Ascending aorta (tissue), 2 donors: ENCODE measurements around the gene DCC. TPM values are rescaled to one million over a fixed set of nuclear protein-coding genes. Genes with fewer than 3 reads are reported as not detected.

ENCODE experiments used
- DNase-seq, 2 donors: peaks; one replicate each; pipeline ENCODE4 v3.0.0-alpha.2; 2019; ENCODE audit warnings: low spot score in 2 of 2
- H3K27ac ChIP-seq, 2 donors: fragments of 200-600 bp; sonication (generic); one replicate each; pipeline ENCODE4 v1.5.1; 2016 to 2017; ENCODE audit warnings: mild to moderate bottlenecking in 1 of 2
- H3K27me3 ChIP-seq: fragments of 200-600 bp; sonication (generic); one replicate; pipeline ENCODE4 v1.5.1; 2017
- H3K36me3 ChIP-seq, 2 donors: fragments of 200-600 bp; sonication (generic); one replicate each; pipeline ENCODE4 v1.5.1; 2016
- H3K4me1 ChIP-seq, 2 donors: fragments of 200-600 bp; sonication (generic); one replicate each; pipeline ENCODE4 v1.5.1; 2016 to 2017; ENCODE audit warnings: mild to moderate bottlenecking in 1 of 2
- H3K4me3 ChIP-seq, 2 donors: fragments of 200-600 bp; sonication (generic); one replicate each; pipeline ENCODE4 v1.5.1; 2016 to 2017; ENCODE audit warnings: mild to moderate bottlenecking in 1 of 2
- H3K9me3 ChIP-seq, 2 donors: fragments of 200-600 bp; sonication (generic); one replicate each; pipeline ENCODE4 v1.5.1; 2016
- intact Hi-C: fragments of 100-400 bp; cut with DNase I; formaldehyde crosslinking; loops from one replicate; pipeline ENCODE4 v1.15.1; 2023
- total RNA-seq: library from RNA; depleted of rRNA; stranded (reverse); fragments of >200 nt; gene quantifications from one replicate; pipeline ENCODE4 v1.1.0, GENCODE V29; 2016
- TF ChIP-seq, protein P1 (sequence below), 3 experiments: fragments of 200-600 bp in 2 of 3; fragments of 450-650 bp in 1 of 3; sonication (generic) in 2 of 3; IDR thresholded peaks; one replicate each; pipeline ENCODE4 v1.5.1; 2016 to 2019; ENCODE audit warnings: antibody characterized with exemption in 3 of 3, mild to moderate bottlenecking in 1 of 3, moderate library complexity in 1 of 3

DCC gene
- total RNA-seq = not detected

DNA sequence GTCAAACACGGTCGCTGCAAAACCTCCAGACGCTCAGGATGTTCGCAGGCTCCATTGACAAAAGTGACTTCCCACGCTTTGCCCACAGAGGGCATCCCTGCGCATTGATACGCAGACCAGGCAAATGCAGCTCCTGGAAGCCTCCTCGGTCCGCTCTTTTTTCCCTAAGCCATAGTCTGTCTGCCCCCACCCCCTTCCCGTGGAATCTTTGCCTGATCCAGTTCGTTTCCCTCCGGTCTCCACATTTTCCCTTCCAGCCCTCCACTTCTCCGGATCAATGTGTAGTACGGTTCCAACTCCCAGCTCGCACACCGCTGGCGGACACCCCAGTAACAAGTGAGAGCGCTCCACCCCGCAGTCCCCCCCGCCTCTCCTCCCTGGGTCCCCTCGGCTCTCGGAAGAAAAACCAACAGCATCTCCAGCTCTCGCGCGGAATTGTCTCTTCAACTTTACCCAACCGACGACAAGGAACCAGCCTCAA is at the start of gene DCC:
Gene DCC (plus strand): TSS at position 307 of the 481 bp plus-strand sequence. CDS start 591 bp downstream, outside the sequence.
- H3K27ac ChIP-seq = no peak within 1 kb of the TSS
- intact Hi-C loops = no loop called here
- no peaks in the 10 kb centered on the region for H3K9me3 ChIP-seq
- no peaks in the 10 kb centered on the region for H3K27me3 ChIP-seq
- TF ChIP-seq, protein P1, sequence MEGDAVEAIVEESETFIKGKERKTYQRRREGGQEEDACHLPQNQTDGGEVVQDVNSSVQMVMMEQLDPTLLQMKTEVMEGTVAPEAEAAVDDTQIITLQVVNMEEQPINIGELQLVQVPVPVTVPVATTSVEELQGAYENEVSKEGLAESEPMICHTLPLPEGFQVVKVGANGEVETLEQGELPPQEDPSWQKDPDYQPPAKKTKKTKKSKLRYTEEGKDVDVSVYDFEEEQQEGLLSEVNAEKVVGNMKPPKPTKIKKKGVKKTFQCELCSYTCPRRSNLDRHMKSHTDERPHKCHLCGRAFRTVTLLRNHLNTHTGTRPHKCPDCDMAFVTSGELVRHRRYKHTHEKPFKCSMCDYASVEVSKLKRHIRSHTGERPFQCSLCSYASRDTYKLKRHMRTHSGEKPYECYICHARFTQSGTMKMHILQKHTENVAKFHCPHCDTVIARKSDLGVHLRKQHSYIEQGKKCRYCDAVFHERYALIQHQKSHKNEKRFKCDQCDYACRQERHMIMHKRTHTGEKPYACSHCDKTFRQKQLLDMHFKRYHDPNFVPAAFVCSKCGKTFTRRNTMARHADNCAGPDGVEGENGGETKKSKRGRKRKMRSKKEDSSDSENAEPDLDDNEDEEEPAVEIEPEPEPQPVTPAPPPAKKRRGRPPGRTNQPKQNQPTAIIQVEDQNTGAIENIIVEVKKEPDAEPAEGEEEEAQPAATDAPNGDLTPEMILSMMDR (IDR thresholded peaks at IDR 0.05) = peak in 2 of 3 experiments; percentile 19 to 21
- H3K36me3 ChIP-seq = no peaks in the 10 kb centered on the region
- DNase-seq = no peak
- H3K4me1 ChIP-seq = no peaks in the 10 kb centered on the region
- H3K4me3 ChIP-seq = peak within 1 kb of the TSS; percentile 33 to 42

- Histone ChIP-seq H3K4me3 (no peak overlapping the region), H3K27me3 (no peaks in the 10 kb centered on the region), H3K36me3 (no peaks in the 10 kb centered on the region), H3K9me3 (no peaks in the 10 kb centered on the region), H3K27ac (no peak overlapping the region), H3K4me1 (no peaks in the 10 kb centered on the region)
- no peak for DNase-seq
- intact Hi-C loops = no loop called here
- TF ChIP-seq, protein P1 (IDR thresholded peaks at IDR 0.05) = no peak
Measured at GRCh38 chr18:52310651-52311050, 29.3 kb upstream of the DCC start.

DNA sequence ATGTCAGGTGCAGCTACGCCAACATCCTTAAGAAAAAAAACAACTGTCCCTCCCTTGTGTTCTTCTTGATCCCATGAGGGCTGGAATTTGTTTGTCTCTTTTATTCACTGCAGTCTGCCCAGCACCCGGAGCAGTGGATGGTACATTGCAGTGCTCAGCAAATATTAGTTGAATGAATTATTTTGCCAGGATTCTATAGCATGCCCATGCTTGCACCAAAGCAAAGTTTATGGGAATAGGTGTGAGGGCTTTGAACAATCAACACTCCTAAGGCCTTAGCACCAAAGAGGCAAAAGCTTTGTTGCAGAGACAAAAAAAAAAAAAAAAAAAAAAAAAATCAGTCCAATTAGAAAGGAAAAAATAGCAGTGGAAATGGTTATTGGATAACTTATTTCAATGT is 28.7 kb upstream of the DCC start:
- intact Hi-C loops = no loop called here
- TF ChIP-seq, protein P1 (IDR thresholded peaks at IDR 0.05) = no peak

DNA sequence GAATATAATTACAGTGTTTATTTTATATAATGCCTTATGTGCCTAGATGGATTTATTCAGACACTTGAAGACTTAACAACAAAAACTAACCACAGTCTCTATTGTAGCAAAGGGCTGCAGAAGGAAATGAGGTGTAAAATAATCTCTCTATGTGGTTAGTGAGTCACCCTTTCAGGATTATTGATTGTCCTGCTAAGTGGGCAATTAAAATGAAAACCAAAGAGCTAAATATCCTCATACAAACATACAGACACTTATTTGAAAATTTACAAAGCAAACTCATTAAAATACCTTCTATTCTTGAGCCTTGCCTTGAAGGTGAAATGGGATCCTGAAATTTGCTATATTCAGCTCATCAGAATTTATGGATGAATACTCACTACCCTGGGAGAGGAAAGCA is 27.7 kb upstream of the DCC start:
- no peak for DNase-seq
- Histone ChIP-seq H3K9me3 (no peaks in the 10 kb centered on the region), H3K4me3 (no peak overlapping the region), H3K27me3 (no peaks in the 10 kb centered on the region), H3K4me1 (no peaks in the 10 kb centered on the region), H3K27ac (no peak overlapping the region), H3K36me3 (no peaks in the 10 kb centered on the region)
- TF ChIP-seq, protein P1 (IDR thresholded peaks at IDR 0.05) = no peak
- intact Hi-C loops = no loop called here

More for the DNA sequence above, 28.7 kb upstream of the DCC start:
- Histone ChIP-seq H3K9me3 (no peaks in the 10 kb centered on the region), H3K4me1 (no peaks in the 10 kb centered on the region), H3K27me3 (no peaks in the 10 kb centered on the region), H3K27ac (no peak overlapping the region), H3K36me3 (no peaks in the 10 kb centered on the region), H3K4me3 (no peak overlapping the region)
- DNase-seq = no peak

DNA sequence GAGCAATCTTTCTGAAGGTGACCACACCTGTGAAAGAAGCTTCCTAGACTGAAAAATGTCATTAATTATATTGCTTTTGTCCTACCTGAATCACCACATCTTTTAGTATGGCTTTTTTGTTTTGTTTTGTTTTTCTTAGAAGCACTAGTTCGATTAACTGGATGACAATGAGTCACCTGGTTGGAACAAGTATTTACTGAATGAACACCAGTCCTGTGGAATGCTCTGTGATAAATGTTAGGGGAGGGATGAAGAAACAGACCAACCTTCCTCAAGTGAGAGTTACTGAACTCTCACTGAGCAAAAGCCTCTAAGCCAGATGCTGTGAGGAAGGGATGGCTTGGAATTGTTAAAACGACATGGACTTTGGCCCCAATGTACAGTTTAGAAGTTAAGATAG is 26.8 kb upstream of the DCC start:
- Histone ChIP-seq H3K27ac (no peak overlapping the region), H3K9me3 (no peaks in the 10 kb centered on the region), H3K27me3 (no peaks in the 10 kb centered on the region), H3K4me3 (no peak overlapping the region), H3K36me3 (no peaks in the 10 kb centered on the region), H3K4me1 (no peaks in the 10 kb centered on the region)
- DNase-seq = no peak
- TF ChIP-seq, protein P1 (IDR thresholded peaks at IDR 0.05) = no peak
- intact Hi-C loops = no loop called here
